Gastroesophageal sphincter (tissue), 4 donors: ENCODE measurements around the gene GTF3C2. TPM values are rescaled to one million over a fixed set of nuclear protein-coding genes. Genes with fewer than 3 reads are reported as not detected.

Experiments
- ATAC-seq: fragments of 150-250 bp; one replicate; pipeline ENCODE4 v1.9.1; 2016; ENCODE audit warnings: mild to moderate bottlenecking, moderate library complexity
- H3K27ac ChIP-seq, 4 donors: fragments of 200-600 bp; sonication (generic) in 3 of 4; 1 replicate in 3 of 4; 2 replicates in 1 of 4; pipeline ENCODE4 v1.5.1; 2016 to 2019
- H3K27me3 ChIP-seq: fragments of 200-600 bp; sonication (generic); one replicate; pipeline ENCODE4 v1.5.1; 2019
- H3K36me3 ChIP-seq, 2 donors: fragments of 200-600 bp; sonication (generic); one replicate each; pipeline ENCODE4 v1.5.1; 2019; ENCODE audit warnings: control low read depth in 1 of 2
- H3K4me1 ChIP-seq, 3 donors: fragments of 200-600 bp; sonication (generic); 1 replicate in 2 of 3; 2 replicates in 1 of 3; pipeline ENCODE4 v1.5.1; 2016 to 2019; ENCODE audit warnings: control low read depth in 2 of 3
- H3K4me3 ChIP-seq, 2 donors: fragments of 200-600 bp; sonication (generic); one replicate each; pipeline ENCODE4 v1.5.1; 2019; ENCODE audit warnings: mild to moderate bottlenecking in 1 of 2, moderate library complexity in 1 of 2
- H3K9me3 ChIP-seq, 3 donors: fragments of 200-600 bp; sonication (generic); one replicate each; pipeline ENCODE4 v1.5.1; 2017 to 2019; ENCODE audit warnings: control low read depth in 2 of 3
- CTCF ChIP-seq, 4 experiments: fragments of 200-600 bp in 2 of 4; fragments of 450-650 bp in 2 of 4; sonication (generic) in 1 of 4; IDR thresholded peaks; one replicate each; pipeline ENCODE4 v1.5.1; 2017 to 2019; ENCODE audit warnings: antibody characterized with exemption in 4 of 4, mild to moderate bottlenecking in 2 of 4, moderate library complexity in 2 of 4
- EP300 ChIP-seq: sonication (generic); formaldehyde crosslinking; IDR thresholded peaks from one replicate; pipeline ENCODE4 v1.6.1; 2017; ENCODE audit warnings: antibody characterized with exemption, mild to moderate bottlenecking
- POLR2A ChIP-seq, 2 donors: fragments of 450-650 bp; IDR thresholded peaks; one replicate each; pipeline ENCODE4 v1.6.1; 2017; ENCODE audit warnings: antibody characterized with exemption in 2 of 2, mild to moderate bottlenecking in 2 of 2, moderate library complexity in 1 of 2
- POLR2AphosphoS5 ChIP-seq: sonication (generic); formaldehyde crosslinking; IDR thresholded peaks from one replicate; pipeline ENCODE4 v1.6.1; 2017; ENCODE audit warnings: antibody characterized with exemption
- WGBS, 2 donors: methylation state at CpG; one replicate each; pipeline ENCODE4 v1.1.5; 2018; ENCODE audit warnings: low coverage in 1 of 2; 5-methylcytosine and 5-hydroxymethylcytosine counted together
- total RNA-seq, 4 donors: library from RNA; depleted of rRNA; stranded (reverse); fragments of >200 nt; gene quantifications; one replicate each; pipeline ENCODE4 v1.1.0, GENCODE V29; 2016

GTF3C2 gene
- total RNA-seq, 4 donors from 2014 or later = 26.2 to 68.5 (median 32.0) TPM

GRCh38 chr2:27351802-27352598 is 4.6 kb downstream of the GTF3C2 start:
- no peak overlapping the region for H3K4me3 ChIP-seq
- H3K4me1 ChIP-seq = peaks cover 3 to 42% (median 9%) of the 10 kb centered on the region in 3 donors
- WGBS, 2 donors = 77 to 82% methylated on average over 5 to 6 of the region's 6 CpGs
- H3K27me3 ChIP-seq = no peaks in the 10 kb centered on the region
- TF ChIP-seq EP300 (no peak), POLR2AphosphoS5 (no peak), POLR2A (IDR thresholded peaks at IDR 0.05) (no peak), CTCF (IDR thresholded peaks at IDR 0.05) (no peak)
- H3K36me3 ChIP-seq = peaks cover 0 to 18% of the 10 kb centered on the region in 2 donors
- ATAC-seq = no peak
- no peak overlapping the region for H3K27ac ChIP-seq
- no peaks in the 10 kb centered on the region for H3K9me3 ChIP-seq

DNA sequence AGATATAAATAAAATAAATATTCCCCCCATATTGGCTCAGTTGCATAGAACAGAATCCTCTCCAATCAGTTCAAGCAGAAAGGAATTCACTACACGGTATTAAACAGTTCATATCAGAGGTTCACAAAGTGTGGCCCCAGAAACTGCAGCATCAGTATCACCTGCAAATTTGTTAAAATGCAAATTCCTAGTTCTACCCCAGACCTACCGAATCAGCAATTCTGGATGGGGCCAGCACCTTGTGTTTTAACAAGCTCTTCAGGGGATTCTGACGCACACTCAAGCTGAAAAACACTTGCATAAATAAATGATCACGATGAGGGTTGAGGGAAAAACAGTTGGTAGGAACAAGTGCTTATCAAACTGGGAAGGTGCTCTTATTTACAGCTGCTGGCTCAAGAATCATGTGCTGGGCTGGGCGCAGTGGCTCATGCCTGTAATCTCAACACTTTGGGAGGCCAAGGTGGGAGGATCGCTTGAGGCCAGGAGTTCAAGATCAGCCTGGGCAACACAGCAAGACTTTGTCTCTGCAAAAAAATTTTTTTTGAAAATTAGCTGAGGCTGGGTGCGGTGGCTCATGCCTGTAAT is 6.4 kb downstream of the GTF3C2 start:
- H3K27ac ChIP-seq = no peak overlapping the region
- H3K27me3 ChIP-seq = no peaks in the 10 kb centered on the region
- no peak for TF ChIP-seq POLR2AphosphoS5
- TF ChIP-seq CTCF (IDR thresholded peaks at IDR 0.05) = no peak
- TF ChIP-seq POLR2A (IDR thresholded peaks at IDR 0.05) = no peak
- TF ChIP-seq EP300 = no peak
- peaks cover 0 to 32% (median 4%) of the 10 kb centered on the region in 3 donors for H3K4me1 ChIP-seq
- H3K9me3 ChIP-seq = no peaks in the 10 kb centered on the region
- ATAC-seq = no peak
- peaks cover 0 to 18% of the 10 kb centered on the region in 2 donors for H3K36me3 ChIP-seq
- H3K4me3 ChIP-seq = no peak overlapping the region
- 82 to 84% methylated on average over 5 to 7 of the region's 7 CpGs for WGBS, 2 donors

- 100% methylated on average over 1 of the region's 2 CpGs; no CpG with 5 or more reads in 1 of the 2 donors for WGBS, 2 donors
- peaks cover 2 to 26% of the 10 kb centered on the region in 2 donors for H3K36me3 ChIP-seq
- H3K27me3 ChIP-seq = no peaks in the 10 kb centered on the region
- H3K4me1 ChIP-seq = peaks cover 0 to 7% (median 0%) of the 10 kb centered on the region in 3 donors
- no peak overlapping the region for H3K27ac ChIP-seq
- ATAC-seq = peak; percentile 80
- no peak overlapping the region for H3K4me3 ChIP-seq
- no peak for TF ChIP-seq POLR2AphosphoS5
- TF ChIP-seq EP300 = no peak
- no peak for TF ChIP-seq POLR2A (IDR thresholded peaks at IDR 0.05)
- TF ChIP-seq CTCF (IDR thresholded peaks at IDR 0.05) = no peak
- H3K9me3 ChIP-seq = no peaks in the 10 kb centered on the region
Measured at GRCh38 chr2:27347641-27348040, 8.9 kb downstream of the GTF3C2 start.

- H3K36me3 ChIP-seq = peaks cover 0 to 100% of the 10 kb centered on the region in 2 donors
- no peaks in the 10 kb centered on the region for H3K4me1 ChIP-seq
- no peak overlapping the region for H3K4me3 ChIP-seq
- no peaks in the 10 kb centered on the region for H3K27me3 ChIP-seq
- TF ChIP-seq POLR2A (IDR thresholded peaks at IDR 0.05) (no peak), EP300 (no peak), POLR2AphosphoS5 (no peak), CTCF (IDR thresholded peaks at IDR 0.05) (no peak)
- WGBS, 2 donors = 92% methylated on average over 4 of the region's 7 CpGs; no CpG with 5 or more reads in 1 of the 2 donors
- H3K9me3 ChIP-seq = no peaks in the 10 kb centered on the region
- no peak for ATAC-seq
- no peak overlapping the region for H3K27ac ChIP-seq
Measured at GRCh38 chr2:27336173-27336572, 20.4 kb downstream of the GTF3C2 start.

GRCh38 chr2:27335311-27335710 is 21.3 kb downstream of the GTF3C2 start:
- TF ChIP-seq EP300 (no peak), POLR2AphosphoS5 (no peak), POLR2A (IDR thresholded peaks at IDR 0.05) (no peak), CTCF (IDR thresholded peaks at IDR 0.05) (no peak)

More at GRCh38 chr2:27335311-27335710, 21.3 kb downstream of the GTF3C2 start:
- no peaks in the 10 kb centered on the region for H3K4me1 ChIP-seq
- H3K27me3 ChIP-seq = no peaks in the 10 kb centered on the region
- H3K4me3 ChIP-seq = no peak overlapping the region
- no peaks in the 10 kb centered on the region for H3K9me3 ChIP-seq
- ATAC-seq = no peak
- WGBS, 2 donors = 87 to 100% methylated on average over 2 to 3 of the region's 3 CpGs
- no peak overlapping the region for H3K27ac ChIP-seq
- peaks cover 0 to 100% of the 10 kb centered on the region in 2 donors for H3K36me3 ChIP-seq
